GM19397 (cell line): ENCODE data around the gene SH3RF3.

Source experiments
- ATAC-seq: cut with Tn5 transposase; IDR thresholded peaks from one replicate; pipeline ENCODE4 v1.9.1; 2021; ENCODE audit warnings: mild to moderate bottlenecking, moderate library complexity; ENCODE audit not compliant: unreplicated experiment

SH3RF3 gene

DNA sequence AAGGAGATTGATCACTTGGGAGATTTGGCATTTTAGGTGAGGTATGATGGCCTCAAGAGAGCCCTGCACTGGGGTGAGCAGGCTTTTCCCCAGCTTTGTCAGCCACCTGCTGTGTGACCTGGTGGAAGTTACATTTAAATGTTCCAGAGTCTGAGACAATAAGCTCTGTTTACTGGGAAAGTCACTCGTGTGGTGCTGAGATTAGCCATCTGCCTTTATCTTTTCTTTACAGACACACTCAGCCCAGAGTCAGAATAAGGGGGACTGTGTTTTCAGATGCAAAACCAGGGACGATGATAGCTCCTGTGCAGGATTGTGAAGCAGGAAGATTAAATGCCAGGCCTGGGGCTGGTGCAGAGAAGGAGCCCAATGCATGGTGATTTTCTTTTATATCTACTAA lies 47.9 kb downstream of the SH3RF3 start:
- ATAC-seq, result no peak

- no peak for ATAC-seq
Observed at GRCh38 chr2:109177635-109178034, 48.6 kb downstream of the SH3RF3 start.

DNA sequence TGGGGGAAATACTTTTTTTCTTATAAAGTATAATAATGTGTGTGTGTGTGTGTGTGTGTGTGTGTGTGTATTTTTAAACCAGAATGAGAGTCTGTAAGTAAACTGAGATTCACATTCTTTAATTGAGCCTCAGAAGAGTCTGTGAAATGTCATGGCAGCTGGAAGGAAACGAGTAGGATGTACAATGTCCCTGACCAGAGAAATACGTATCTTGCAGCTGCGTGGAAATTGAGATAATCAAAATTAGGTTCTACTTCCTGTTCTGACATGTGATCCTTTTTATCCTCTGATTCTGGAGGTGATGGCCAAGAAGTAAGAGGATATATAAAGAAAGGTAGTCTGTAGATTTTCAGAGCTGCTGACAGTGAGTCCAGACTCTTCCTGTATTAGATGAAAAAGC lies 50.0 kb downstream of the SH3RF3 start:
- ATAC-seq, result no peak

DNA sequence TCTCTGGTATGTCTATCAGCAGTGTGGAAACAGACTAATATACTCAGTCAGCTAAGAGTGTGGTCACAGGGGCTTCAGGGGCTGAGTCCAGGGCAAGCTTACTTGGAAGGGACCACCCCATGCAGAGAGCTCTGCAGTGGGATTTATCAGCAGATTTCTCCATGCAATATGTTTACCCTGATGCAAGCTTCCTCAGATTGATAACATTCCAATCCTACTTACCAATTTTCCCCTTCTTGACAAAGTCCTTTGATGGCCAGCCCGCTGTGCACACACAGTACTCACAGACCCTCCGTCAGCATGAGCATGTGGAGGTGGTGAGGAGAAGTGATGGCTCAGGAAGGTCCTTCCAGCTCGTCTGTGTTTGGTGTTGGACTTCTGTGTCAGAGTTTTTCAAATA lies 51.8 kb downstream of the SH3RF3 start:
- no peak for ATAC-seq

GRCh38 chr2:109182426-109182825 lies 53.4 kb downstream of the SH3RF3 start:
- no peak for ATAC-seq

DNA sequence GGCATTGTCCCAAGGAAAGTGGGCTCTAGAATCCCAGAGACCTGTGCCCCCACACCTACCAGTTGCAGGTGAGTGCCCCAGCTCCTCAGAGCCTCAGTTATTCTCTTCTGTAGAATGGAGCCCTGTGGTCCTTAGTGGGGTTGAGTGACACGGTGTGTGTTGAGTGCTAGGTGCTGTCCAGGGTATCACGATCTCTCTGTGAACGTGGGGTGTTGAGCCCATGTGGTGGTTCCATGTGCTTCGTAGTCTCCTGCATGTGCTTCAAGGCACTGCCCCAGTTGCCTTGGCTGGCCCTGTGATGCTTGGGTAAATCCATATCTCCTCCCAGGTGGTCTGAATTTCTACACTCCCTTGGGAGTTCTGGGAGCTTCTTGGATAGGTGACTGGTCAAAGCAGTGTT lies 54.9 kb downstream of the SH3RF3 start:
- ATAC-seq, result no peak

- no peak for ATAC-seq
Observed at GRCh38 chr2:109184368-109184767, 55.4 kb downstream of the SH3RF3 start.

- no peak for ATAC-seq
Observed at GRCh38 chr2:109185338-109185737, 56.3 kb downstream of the SH3RF3 start.

DNA sequence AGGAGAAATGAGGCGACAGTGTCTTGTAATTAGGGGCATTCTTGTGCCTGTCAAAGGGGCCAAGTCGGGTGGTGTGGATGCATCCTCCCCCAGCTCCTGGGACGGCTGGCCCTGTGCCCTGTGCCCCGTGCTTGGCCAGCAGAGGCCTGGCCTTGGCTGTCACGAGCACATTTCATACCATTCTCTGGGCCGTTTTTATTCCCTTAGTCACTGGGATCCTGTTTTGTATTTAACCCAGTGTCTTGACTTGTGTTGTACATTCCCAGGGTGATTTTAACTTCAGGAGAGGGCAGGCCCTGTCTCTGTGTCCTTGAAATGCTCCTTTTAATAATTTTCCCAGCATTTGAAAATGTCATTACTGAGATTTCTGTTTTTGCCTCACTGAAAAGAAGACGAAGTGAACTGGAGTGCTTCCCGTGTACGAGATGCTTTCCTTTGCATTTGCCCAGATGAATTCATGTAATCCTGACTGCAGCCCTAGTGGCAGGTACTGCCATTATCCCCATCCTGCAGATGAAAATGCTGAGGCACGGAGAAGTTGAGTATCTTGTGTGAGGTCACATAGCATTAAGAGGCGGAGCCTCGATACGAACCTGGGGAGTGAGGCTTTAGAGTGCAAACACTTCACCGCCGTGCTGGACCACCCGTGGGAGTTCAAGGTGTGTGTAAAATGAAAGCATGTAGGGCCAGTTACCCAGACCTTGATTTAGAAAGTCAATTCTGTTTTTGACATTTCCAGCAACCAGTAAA lies 57.0 kb downstream of the SH3RF3 start:
- no peak for ATAC-seq

GRCh38 chr2:109186656-109187250 lies 57.7 kb downstream of the SH3RF3 start:
- no peak for ATAC-seq

GRCh38 chr2:109187711-109188495 lies 58.9 kb downstream of the SH3RF3 start:
- ATAC-seq, result no peak

- no peak for ATAC-seq
Observed at GRCh38 chr2:109188496-109188890, 59.5 kb downstream of the SH3RF3 start.

GRCh38 chr2:109188898-109189297 lies 59.9 kb downstream of the SH3RF3 start:
- ATAC-seq, result no peak

DNA sequence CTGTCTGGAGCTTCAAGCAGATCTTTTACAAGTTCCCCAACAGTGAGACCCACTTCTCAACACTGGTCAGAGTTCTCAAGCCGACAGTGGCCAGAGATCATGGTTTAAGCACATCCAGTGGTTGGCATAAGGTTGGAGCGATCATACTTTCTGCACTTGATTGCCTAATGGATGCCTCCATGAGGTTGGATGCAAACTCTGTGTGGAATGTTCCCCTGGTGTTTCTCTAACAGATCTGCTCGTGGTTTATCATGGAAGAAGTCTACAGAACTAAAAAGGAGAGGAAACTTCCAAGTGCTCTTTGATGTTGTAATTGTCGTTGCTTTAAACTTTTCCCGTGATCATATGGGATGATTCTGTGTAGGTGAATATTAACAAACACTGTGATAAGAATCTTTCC lies 60.7 kb downstream of the SH3RF3 start:
- ATAC-seq, result no peak

GRCh38 chr2:109193807-109194619 lies 65.0 kb downstream of the SH3RF3 start:
- peak; percentile 58 for ATAC-seq

GRCh38 chr2:109194620-109194937 lies 65.6 kb downstream of the SH3RF3 start:
- ATAC-seq, result no peak

DNA sequence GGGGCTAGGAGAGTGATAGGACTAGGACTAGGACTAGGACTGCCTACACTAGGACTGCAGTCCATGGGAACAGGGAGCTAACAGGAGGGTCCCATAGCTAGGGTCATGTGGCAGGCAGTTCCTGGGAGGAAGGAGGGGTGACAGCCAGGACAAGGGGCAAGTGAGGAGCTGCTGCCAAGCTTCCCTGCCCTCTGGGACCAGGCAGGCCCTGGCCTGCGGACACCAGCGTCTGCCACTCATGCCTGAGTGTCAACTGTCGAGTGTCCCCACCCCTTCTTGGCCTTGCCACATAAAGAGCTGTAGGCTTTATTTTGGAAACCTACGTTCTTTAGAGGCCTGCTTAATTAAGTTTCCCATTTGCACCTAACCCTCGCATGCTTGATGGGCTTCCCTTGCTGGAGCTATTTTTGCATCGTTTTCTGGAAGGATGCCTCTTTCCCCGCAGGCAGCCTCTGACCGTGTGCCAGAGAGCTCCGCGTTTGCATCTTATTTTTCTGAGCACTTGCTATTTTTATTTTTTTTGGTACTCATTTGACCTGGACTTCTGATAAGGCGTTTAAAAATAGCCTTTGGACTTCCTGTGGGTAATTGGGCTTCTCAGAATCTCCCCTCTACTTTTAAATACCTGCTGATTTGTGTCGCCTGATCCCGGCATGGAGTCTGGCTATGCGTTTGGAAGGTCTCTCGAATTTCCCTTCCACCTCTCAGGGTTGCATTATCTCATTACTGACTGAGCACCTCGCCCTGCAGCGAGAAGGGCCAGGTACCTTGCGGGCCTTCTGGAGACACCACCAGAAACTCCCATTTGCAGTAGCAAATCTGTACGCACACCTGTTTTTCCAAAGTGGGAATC lies 66.4 kb downstream of the SH3RF3 start:
- no peak for ATAC-seq

DNA sequence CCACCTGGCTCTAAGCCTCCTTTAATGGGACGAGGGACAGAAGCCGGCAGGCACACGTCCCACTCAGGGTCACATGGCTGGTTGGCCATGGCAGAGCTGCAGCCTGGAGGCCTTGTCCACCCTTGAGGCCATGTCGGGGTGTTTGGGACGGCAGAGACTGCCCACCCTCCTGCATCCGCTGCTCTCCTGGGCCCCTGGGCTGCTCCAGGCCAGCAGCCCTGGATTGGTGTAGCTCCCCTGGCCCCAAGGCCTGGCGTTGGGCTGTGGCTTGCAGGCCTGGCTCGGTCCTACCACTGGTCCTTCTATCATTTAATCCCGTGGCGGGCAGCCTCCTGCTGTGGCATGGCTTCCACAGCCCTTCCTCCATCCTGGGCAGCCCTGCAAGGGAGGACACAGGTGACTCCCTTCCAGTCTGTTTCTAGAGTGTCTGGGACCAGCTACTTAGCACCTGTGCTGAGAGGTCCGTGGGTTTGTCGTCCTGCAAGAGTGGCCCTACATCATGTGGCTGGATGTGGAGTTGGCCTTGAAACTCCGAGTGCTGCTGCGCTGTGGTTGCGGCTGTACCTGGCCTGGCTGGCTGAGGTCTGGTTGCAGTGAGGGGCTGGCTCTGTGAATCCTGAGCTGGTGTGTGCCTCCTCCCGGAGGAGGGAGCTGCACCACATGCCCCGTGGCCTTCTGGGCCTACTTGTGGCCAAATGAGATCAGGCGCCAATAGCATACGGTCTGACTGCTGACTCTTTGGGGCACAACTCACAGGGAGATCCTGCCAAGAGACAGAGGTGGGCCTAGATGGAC lies 67.3 kb downstream of the SH3RF3 start:
- ATAC-seq, result no peak
